Measurements from ENCODE around the gene MAGI2.

- TF ChIP-seq, protein P1, sequence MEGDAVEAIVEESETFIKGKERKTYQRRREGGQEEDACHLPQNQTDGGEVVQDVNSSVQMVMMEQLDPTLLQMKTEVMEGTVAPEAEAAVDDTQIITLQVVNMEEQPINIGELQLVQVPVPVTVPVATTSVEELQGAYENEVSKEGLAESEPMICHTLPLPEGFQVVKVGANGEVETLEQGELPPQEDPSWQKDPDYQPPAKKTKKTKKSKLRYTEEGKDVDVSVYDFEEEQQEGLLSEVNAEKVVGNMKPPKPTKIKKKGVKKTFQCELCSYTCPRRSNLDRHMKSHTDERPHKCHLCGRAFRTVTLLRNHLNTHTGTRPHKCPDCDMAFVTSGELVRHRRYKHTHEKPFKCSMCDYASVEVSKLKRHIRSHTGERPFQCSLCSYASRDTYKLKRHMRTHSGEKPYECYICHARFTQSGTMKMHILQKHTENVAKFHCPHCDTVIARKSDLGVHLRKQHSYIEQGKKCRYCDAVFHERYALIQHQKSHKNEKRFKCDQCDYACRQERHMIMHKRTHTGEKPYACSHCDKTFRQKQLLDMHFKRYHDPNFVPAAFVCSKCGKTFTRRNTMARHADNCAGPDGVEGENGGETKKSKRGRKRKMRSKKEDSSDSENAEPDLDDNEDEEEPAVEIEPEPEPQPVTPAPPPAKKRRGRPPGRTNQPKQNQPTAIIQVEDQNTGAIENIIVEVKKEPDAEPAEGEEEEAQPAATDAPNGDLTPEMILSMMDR (IDR thresholded peaks at IDR 0.05 in 4 of 5, conservative IDR thresholded peaks at IDR 0.05 in 1 of 5): no peak
- no peak for TF ChIP-seq POLR2A (IDR thresholded peaks at IDR 0.05)
Observed at GRCh38 chr7:78317371-78317770, 1136.1 kb downstream of the MAGI2 start.
